HG02623 (cell line): Measurements from ENCODE around the gene PIM3.
"Not testable (repeated sequence)": the region's sequence is repeated elsewhere in the genome, so short reads cannot be mapped to it uniquely, and the experiment has no call there.

Experiments
- ATAC-seq: cut with Tn5 transposase; IDR thresholded peaks from one replicate; pipeline ENCODE4 v1.9.1; 2021; ENCODE audit warnings: moderate library complexity; ENCODE audit not compliant: unreplicated experiment

Gene PIM3

DNA sequence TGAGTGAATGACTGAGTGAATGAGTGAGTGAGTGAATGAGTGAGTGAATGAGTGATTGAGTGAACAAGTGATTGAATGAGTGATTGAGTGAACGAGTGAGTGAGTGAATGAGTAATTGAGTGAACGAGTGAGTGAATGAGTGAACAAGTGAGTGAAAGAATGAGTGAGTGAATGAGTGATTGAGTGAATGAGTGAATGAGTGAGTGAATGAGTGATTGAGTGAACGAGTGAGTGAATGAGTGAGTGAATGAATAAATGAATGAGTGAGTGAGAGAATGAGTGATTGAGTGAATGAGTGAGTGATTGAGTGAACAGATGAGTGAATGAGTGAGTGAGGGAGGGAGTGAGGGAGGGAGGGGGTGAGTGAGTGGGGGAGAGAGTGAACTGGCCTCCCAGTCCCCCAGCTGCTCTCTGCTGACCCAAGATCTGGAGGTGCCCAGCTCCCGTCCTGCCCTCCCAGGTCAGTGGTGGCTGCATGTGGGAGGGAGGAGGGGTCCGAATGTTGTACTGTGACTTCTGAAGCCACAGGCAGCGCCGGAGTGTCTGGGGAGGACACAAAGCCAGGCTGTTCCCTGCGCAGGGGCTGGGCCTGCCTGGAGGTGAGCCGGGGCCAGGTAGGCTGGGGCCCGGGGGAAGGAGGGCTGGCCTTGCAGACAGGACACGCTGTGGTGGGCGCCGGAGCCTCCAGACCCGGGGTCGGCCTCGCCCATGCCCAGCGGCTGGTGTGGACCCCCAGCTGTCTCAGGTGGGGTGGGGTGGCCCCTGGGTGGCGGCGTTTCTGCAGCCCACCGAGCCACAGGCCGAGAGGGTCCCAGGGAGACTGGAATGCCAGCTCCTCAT, 17.8 kb upstream of the PIM3 start:
- no peak for ATAC-seq

DNA sequence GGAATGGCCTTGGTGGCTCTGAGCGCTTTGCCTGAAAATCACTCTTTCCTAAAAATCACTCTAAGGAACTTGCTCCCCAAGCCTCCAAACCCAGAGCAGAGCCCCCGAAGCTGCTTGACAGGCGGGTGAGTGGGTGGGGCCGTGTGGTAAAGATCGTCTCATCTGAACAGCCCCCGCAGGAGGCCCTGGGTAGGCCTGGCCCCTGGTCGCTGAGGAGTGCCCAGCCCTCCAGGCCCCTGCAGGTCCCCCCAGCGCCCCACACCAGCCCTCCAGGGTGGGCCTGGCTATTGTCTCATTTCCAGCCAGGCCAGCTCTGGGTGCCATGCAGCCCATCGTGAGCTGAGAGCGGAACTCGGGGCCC, 17.2 kb upstream of the PIM3 start:
- ATAC-seq: no peak

DNA sequence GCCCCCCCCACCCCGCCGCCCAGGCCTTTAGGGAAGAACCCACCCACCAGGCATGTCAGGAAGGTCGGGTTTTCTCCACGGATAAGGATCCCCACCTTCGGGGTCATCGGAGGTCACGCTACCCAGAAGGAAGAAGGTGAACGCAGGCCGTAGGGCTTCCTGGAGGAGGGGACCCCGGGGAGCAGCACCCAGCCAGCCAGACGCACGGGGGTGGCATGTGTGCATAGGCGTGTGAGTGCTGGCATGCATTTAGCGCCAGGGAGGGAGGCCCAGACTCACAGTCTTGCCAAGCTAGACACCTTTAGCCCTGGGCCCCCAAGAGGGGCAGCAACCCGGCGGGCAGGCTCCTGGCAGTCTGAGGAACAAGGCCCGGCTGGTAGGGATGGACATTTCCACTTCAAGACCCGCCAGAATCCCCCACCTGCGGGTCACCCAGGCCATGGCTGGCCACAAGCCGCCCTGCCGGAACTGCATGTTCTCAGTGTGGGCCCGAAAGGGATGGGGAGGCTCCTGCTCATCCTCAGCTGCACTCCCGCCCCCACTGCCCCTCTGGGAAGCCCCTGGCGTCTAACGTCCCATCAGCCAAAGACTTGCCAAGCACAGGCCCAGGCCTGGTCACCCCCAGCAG, 16.7 kb upstream of the PIM3 start:
- ATAC-seq: no peak

DNA sequence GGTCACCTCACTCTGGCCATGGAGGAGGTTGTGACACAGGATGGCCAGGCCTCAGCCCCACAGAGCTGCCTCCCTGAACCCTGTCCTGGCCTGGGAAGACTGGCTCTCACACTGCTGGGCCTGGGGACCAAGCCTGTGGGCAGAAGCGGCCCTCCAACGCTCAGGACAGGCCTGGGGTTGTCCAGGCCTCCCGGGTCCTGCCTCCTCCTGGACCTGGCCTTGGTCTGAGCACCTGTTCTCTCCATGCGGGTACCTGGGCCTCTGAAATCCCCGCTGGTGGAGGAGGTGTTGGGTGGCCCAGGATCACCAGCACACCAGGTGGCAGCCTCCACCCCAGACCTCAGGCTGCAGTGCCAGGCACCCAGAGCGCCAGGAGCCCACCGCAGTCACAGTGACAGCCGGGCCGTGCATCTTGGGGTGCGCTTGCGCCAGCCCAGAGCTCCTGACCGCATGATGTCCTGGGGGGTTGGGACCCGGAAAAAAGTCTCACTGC, 16.1 kb upstream of the PIM3 start:
- no peak for ATAC-seq

DNA sequence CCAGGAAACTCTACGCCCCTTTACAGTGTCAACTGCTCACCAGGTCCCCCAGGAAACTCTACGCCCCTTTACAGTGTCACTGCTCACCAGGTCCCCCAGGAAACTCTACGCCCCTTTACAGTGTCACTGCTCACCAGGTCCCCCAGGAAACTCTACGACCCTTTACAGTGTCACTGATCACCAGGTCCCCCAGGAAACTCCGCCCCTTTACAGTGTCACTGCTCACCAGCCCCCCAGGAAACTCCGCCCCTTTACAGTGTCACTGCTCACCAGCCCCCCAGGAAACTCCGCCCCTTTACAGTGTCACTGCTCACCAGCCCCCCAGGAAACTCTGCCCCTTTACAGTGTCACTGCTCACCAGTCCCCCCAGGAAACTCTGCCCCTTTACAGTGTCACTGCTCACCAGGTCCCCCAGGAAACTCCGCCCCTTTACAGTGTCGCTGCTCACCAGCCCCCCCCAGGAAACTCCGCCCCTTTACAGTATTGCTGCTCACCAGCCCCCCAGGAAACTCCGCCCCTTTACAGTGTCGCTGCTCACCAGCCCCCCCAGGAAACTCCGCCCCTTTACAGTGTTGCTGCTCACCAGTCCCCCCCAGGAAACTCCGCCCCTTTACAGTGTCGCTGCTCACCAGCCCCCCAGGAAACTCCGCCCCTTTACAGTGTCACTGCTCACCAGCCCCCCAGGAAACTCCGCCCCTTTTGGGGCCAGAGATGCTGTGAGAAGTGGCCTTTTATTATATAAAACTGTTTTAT, 15.4 kb upstream of the PIM3 start:
- not testable (repeated sequence) for ATAC-seq

DNA sequence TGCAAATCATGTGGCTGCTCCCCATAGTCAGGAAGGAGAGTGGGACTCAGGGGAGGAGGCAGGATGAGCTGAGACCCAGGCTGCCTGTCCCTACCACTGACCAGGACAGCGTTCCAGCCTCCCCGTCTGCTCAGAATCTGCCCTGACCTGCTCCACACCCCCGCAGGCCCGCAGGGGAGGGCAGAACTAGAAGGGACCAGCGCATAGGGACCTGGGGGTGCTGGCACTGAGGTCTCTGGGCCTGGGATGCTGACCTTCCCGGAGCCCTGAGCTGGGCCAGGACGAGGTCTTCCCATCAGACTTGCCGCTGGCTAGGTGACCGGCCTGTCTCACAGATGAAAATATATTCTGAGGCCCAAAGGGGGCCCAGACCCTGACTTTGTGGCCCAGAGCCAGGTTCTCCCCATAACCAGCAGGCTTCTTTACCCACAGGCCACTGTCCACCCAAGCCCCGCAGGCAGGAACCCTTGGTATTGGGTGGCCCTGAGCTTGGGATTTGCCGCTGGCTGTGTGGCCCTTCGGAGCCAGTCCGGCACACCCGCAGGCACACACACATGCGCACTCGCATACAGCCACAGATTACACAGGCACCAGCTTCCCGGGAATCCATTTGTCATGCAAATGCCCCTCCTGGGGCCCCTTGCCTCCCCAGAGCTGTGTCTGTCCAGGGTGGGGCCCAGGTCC, 13.8 kb upstream of the PIM3 start:
- ATAC-seq: no peak

DNA sequence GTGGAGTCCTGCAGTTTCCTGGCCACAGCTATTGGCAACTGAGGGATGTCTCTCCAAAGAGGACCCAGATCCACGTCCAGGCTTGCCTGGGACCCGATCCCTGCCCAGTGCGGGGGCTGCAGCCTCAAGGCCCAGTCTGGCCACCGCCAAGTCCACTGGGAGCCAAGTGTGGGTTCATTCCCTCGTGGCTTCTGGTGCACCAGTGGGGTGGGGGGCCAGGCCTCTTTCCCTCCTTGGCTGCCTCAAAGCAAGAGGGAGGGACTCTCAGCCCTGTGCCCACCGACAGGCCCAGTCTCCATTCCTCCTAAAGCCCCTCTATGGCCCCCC, 13.3 kb upstream of the PIM3 start:
- ATAC-seq: no peak

DNA sequence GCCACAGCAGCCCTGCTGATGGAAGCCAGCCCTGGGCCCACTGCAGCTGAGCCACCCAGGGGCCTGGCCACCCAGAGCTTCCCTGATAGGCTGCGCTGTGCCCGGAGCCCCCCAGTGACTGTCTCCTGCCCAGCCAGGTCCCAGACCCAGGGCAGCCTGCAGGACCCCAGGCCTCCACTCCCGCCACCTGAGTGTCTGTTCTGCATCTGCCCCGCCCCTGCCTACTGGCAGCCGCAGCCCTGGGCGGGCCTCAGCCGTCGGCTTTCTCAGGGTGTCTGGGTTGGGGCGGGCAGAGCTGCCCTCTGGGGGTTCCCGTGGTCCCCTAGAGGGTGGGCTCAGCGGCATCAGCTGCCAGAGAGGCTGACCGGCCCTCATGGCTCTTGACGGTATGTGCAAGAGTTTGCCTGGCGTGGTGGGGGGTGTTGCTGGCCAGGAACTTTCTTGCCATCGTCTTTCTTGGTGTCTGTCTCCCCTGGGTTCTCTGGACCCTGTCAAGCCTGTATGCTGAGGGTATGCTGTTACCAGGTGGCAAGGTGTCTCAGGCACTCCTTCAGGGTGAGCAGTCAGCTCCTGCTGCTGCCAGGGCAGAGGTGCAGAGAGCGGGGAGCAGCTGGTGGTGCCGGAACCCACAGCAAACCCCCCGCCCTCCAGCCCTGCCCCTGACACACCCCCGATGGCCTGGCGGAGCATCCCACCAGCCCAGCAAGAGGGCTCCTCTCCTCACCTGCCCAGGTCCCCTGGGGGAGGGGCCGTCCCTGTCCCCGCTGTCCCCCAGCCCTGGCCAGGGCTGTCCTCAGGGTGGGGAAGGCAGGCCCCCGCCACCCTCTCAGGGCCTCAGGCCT, 12.2 kb upstream of the PIM3 start:
- no peak for ATAC-seq

DNA sequence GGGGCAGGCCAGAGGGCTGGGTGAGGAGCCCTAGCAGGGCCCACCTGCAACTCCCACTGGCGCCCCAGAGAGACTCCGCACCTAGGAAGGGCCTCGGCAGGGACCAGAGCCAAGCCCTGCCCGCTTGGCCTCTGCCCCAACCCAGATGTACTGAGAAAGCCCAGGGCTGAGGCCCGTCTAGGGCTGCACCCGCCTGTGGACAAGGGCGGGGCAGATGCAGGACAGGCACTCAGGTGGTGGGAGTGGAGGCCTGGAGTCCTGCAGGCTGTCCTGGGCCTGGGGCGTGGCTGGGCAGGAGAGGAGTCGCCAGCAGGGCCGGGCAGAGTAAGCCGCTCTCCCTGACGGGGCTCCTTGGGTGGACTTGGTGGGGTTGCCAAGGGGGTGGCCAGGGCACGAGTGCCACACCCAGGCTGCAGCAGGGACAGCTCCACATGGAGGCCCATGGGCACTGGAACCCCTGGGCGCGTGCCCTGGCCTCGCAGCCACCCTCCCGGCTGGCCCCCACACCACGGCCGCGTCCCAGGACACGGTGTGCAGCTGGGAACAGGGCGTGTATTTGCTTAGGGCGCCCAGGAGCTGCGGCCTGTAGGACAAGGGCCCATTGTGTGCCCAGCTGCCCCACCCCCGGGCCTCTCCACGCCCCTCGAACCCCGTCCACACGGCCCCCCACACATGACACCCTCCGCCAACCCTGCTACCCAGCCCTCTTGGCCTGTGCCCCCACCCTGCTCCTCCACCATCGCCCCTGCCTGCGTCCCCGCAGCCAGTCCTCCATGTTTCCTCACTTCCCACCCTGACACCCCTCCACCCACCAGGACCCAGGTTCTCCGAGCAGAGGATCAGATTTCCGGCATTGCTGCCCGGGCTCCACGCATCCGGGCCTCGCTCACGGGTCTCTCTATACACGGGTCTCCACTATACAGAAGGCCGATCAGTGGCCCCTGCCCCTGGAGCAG, 11.3 kb upstream of the PIM3 start:
- no peak for ATAC-seq

DNA sequence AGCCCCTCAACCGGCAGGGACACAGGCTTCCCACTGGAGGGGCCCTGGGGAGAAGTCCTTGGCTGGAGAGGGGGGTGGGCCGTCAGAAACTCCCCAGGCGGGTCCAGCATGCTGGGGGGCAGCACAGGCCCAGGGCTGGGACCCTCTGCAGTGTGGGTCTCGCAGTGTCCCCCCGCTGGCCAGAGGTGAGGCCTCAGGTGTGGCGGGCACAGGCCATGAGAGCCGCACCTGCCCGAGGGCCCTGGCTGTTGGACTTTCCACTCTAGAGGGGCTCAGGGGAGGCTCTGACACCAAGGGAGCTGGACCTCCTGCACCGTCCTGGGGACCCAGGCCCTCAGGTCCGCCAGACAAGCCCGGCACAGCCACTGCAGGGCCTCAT, 10.7 kb upstream of the PIM3 start:
- ATAC-seq: no peak

DNA sequence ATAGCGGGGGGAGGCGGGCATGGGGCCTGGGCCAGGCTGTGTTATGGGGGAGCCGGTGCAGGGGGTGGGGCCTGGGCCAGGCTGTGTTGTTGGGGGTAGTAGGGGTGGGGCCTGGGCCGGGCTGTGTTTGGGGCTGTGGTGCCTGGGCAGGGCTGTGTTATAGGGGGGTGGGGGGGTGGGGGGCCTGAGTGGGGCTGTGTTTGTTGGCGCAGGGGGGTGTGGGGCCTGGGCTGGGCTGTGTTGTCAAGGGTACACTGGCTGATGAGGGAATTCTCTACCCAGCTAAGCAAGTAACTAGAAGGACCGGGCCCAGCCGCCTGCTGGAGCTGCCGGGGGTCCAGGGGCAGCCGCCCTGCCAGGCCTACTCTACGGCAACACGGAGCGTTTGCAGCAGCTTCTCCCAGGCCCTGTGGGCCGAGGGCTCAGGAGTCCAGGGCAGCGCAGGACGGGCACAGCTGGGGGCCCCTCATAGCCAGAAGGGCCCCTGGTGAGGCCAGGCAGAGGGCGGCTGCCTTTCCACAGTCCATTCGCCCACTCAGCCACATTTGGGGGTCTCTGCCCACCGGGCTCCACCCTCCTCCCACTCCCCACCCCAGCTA, 10.1 kb upstream of the PIM3 start:
- no peak for ATAC-seq

DNA sequence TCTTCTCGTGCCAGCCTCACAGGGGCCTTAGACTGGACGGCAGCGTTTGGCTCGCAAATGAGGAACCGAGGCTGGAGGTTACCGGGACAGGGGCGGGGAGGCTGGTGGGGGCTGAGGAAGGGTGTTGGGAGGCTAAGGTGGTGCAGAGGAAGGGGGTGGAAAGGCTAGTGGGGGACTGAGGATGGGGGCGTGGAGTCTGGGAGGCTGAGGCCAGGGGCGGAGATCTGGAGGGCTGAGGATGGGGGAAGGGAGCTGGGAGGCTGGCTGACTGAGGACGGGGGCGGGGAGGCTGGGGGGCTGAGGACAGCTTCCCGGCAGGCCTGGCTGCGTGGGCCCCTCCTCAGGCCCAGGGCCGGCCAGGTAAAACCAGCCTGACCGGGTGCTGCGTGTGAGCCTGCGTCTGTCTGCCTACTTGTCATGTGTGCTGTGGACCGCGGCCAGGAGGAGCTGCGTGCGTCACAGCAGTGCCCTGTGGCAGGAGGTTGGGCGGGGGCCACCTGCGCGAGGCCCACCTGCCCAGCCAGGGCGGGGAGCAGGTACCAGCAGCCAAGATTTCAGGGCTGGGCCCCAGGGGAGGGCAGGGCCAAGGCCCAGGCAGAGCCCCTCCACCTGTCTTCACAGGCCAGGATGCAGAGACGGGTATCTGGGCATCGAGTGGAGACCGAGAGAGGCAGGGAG, 9.4 kb upstream of the PIM3 start:
- no peak for ATAC-seq

DNA sequence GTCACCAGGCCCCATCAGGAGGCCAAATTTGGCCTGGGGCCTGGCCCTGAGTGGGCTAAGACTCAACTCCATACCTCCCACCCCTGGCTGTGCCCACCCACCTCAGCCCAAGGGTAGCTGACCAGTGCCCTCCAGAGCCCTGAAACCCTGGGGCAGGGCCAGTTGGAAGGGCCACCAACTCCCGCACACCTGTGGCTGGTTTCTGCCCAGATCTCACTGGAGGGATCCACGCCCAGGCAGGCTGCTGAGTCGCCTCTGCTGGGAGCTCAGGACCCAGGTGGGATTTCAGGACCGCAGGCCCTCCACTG, 8.9 kb upstream of the PIM3 start:
- no peak for ATAC-seq

DNA sequence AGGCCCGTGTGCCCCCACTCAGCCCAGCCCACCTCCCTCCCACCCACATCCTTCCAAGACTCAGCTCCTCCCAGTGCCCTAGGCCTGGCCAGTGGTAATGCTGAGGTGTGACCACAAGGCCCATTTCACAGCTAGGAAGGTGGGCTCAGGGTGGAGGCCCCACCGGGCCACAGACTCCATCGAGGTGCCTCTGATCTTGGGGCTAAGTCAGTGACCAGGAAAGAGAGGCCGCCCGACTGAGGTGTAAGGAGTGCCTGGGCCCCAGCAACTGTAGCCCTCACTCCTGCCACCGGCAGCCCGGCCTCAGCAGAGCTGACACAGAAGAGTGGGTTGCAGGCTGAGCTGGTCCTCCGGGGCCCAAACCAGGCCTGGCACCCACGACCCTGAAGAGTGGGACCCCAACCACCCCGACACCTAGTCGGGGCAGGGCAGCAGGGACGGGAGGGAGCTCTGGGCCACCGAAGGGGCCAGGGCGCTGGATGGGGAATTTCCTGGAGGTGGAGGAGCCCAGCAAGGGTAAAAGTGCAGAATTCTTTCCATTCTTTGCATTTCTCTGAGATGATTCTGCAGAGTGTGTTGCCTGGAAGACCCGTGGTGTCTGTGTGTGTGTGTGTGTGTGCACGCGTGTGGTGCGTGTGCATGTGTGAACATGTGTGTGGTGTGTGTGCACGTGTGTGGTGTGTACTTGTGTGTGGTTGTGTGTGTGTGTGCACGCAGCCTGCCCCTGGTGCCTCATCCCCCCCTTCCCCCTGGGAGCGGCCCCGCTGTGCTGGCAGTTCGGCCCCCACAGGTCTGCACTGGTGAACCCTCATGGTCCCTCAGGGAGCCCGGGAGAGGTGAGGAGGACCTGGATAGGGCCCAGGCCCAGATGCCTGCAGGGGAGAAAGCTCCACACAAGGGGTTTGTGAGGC, 8.3 kb upstream of the PIM3 start:
- no peak for ATAC-seq

DNA sequence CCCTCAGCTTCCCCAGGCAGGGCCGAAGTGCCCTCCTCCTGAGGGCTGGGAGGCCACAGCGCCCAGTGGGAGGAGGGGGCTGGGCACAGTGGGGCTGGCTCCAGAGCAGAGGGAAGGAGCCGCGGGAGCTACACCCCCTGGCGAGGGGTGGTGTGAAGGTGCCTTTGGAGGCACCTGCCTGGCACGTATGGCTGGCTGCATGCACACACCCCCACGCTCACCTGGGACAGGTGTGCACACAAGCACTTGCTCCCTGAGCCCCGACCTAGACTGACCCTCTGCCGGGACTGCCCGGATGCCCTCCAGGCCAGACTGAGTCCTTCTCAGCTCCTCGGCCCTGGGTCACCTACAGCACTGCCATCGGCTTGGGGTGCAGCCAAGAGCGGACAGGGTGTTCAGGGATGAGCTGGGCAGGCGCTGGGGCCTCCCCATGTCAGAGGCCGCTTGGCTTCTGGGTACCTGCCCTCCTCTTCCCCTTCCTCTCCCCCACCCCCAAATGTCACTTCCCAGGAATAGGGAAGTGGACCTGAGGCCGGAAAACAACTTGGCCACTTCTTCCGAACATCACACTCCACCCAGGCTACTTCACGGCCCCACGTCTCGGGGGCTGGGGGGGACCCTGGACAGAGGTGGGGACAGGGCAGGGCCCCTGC, 7.4 kb upstream of the PIM3 start:
- ATAC-seq: no peak

DNA sequence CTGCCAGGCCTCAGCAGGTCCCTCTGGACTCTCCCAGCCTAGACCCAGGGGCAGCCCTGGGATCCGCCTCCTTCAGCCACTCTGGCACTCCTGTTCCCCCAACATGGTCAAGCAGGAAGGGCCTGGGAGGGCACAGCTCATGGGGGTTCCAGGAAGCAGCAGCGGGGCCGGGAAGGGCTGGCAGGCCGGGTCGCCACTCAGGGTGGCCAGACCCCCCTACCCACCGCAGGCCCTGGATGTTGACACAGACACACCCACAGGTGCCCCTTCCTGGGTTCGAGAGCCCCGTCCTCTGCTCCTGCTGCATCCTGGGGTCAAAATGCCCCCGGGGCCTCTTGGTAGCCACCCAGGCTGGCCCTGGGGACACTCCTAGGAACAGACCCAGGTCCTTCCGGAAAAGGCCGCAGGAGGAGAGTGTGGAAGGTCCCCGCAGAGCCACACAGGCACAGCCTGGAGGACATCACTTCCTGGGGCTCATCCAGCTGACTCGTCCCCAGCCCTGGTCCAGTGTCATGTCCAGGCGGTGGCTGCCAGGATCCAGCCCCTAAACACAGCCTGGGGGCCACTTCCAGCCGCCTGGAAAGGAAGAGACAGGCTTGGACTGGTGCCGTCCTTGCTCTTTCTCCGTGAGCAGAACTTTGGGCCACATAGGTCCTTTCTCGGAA, 6.8 kb upstream of the PIM3 start:
- no peak for ATAC-seq

DNA sequence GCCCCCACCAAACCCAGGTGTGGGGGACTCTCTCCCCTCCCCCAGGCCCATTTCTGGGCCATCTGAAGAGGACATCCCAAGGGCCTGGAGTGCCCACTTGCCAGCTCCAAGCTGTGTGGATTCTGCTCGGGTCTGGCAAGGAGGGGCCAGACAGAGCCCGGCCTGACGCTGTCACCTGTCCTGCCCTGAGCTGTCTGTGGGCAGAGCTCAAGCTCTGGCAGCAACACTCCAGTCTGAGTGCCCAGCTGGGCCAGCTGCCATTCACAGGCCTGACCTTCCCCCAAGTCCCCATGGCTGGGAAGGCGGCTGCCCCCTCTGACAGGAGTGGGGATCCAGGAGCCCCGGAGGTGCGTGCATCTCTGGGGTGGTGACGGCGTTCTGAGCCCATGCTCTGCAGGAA, 6.2 kb upstream of the PIM3 start:
- ATAC-seq: no peak
